ENCODE measurements around the gene RASSF3.

- TF ChIP-seq GATA2 (IDR thresholded peaks at IDR 0.05; ENCODE audit: low read depth, low read length) (no peak), GATA3 (IDR thresholded peaks at IDR 0.05; ENCODE audit: low read depth, low read length) (no peak)
Measured at GRCh38 chr12:64733857-64734256, 123.6 kb downstream of the RASSF3 start.

Data from SH-SY5Y (cell line).